HG03097 (cell line): ENCODE data around the gene LAMTOR5.
"Not testable (repeated sequence)": the region's sequence is repeated elsewhere in the genome, so short reads cannot be mapped to it uniquely, and the experiment has no call there.

Source experiments
- ATAC-seq: cut with Tn5 transposase; IDR thresholded peaks from one replicate; pipeline ENCODE4 v1.9.1; 2021; ENCODE audit not compliant: unreplicated experiment, low FRiP score

Gene LAMTOR5

DNA sequence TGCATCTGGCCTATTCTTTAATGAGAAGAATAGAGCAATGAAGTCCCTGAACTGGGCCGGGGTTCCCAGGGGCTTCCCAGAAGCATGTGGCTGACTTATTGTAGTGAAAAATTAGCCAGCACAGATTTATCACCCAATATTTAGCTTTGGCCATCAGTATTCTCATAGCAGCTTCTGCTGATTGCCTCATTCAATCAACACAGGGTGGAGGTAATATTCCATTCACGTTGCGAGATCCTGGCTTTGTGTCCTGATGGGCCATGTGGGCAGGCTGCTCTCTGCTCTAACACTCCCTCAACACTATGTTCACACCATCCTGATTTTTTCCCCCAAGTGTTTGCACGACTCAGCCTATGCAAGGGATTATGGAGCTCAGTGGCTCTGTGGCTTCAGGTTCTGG is 21.5 kb upstream of the LAMTOR5 start:
- no peak for ATAC-seq

DNA sequence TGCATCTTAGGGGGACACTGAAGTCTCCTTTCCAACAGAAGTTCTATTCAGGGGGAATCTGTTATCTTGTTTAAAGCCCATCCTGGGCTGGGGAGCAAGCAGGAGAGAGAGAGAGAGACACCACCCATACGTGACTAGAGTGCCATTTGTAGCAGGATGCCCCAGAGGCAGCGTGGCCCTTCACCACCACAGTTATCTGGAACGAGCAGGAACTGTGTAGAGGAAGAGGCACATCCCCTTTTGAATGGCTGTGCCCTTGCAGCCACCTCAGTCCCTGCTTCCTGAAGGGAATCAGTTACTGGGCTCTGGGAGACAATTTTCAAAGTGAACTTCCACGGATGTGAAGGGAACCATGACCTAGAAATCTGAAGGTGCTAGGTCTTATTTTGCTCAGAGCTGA is 19.4 kb upstream of the LAMTOR5 start:
- no peak for ATAC-seq

DNA sequence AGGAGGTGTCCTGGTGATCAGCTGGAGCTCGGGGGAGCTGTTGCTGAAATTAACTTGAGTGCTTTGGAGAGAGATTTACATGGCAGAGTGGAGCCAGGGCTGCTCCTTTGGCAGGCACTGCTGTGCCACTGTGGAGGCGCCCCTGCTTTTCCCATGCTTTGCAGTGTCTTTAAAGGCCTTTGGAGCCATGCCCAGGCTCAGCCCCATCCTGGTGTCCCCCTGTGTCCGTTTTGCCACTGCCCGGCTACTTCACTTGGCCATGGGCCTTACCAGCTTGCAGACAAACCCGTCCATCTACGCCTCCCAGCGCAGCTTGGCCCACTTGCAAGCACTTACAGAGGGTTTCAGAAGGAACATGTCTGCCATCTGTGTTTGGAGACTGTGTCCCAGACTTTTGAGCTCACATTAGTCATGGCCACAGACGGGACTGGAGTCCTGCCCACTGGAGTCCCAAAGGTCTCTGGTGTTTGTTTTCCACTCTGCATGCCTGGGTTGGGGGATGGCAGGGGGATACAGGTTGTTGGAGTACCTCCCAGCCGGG is 18.2 kb upstream of the LAMTOR5 start:
- no peak for ATAC-seq

DNA sequence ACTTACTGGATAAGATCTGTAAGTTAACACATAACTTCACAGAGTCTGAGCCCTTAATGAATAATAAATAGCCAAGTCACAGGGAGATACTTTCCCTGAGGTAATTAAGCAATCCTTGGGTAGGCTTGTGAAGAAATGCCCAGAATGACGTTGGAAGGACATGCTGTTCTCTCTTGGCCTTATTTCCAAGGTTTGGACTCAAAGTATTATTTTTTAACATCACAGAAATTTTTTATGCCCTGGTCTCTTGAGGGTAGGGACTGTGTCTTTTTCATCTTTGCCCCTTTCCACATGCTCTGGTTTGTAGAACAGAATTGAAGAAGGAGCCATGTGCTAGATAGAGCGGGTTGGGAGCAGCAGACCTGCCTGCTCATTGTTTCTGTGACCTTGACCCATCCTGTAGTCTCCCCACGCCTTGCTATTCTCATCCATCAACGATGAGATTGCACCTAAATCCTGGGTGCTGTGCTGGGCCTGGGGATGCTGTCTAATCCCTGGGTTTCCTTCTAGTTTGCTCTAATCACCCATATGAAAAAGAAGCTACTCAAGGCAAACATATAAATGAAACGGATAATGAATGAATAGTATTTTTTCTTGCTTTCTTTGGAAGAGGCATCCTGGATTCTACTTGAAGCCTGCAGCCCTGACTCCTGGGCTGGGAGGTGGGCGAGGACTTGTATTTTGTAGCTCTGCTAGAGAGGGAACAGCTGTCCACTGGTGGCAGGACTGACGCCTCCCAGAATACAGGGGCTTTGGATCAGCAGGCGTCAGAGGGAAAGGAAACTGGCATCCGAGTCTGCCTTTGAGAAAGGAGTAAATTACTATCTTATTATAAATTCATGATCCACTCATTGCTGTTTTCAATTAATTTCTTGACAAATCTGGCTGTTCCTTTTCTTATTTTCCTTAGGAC is 17.5 kb upstream of the LAMTOR5 start:
- no peak for ATAC-seq

DNA sequence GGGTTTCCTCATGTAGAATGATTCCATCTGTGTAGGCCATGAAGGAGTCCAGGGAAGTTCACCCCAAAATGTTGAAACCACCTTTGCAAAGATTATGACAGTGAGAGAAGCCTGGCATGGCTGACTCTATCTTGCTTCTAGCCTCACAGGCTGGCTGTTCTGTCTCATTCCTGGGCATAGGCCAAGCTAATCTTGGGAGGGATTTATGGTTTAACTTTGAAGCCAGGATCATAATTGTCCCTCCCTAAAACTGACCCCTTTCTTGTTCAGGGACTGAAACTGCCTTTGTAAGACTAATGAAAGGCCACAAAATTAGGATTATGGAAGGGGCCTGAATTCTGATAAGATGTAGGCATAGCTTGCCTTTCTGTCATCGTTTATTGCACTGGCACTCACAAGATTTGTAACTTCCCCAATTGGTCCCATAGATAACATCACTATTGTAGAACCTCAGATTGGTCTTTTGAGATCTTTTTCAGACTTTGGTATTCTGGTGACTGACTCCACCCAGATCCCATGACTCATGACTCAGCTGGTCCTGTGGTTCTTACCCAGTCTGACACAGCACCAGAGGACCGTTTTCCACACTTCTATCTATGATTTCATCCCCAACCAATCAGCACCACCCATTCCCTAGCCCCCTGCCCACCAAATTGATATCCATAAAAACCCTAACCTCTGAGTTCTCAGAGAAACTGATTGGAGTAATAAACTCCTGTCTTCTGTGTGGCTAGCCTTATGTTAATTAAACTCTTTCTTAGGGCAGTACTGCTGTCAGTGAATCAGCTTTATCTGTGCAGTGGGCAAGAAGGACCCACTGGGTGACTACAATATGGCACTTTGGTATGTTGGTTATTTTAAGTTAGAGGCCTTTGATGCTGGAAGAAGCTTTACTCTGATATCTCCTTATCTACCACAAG is 13.6 kb upstream of the LAMTOR5 start:
- no peak for ATAC-seq

DNA sequence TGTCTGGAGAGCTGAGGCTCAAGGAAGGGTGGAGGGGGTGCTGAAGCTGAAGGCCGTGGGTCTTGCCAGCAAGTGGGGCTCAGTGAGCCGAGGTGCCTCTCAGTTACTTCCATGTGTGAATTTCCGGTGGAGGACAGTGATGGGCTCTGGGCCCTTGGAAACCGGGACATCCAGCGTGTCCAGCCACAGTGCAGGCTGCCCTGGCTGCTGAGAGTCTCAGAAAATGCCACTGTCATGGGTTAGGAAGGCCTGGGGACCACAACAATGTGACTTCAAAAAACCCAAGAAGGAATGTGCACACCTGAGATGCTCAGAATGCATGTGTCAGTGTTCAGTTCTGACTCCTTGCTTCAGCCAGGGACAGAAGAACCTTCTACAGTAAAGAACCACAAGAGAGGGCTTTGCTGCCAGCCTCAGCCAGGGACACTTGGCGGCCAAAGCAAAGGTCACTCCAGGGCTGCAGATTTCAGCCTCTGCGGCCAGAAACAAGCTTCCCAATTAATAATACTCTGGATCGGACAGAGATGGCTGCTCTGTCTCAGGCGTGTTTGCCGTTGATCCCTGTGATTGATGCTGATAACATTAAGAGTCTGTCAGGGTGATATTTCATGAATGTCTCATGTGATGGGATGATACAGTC is 12.6 kb upstream of the LAMTOR5 start:
- no peak for ATAC-seq

DNA sequence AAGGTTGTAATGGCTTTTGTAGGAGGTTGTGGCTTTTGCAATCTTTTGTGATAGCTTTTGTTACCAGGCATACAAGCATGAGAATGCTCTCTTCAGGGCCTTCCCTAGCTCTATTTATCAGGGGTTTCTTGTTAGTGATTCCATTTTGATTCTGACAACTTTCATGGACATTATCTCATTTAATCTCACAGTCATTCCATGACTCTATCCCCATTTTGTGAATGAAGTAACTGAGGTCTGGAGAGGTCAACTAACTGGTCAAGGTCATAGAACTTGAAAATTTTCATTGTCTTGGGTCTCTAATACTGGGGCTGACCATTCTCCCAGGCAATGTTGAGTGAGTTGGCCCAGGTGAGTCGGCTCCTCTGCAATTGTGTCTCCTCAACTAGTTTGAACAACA is 11.2 kb upstream of the LAMTOR5 start:
- ATAC-seq = no peak

DNA sequence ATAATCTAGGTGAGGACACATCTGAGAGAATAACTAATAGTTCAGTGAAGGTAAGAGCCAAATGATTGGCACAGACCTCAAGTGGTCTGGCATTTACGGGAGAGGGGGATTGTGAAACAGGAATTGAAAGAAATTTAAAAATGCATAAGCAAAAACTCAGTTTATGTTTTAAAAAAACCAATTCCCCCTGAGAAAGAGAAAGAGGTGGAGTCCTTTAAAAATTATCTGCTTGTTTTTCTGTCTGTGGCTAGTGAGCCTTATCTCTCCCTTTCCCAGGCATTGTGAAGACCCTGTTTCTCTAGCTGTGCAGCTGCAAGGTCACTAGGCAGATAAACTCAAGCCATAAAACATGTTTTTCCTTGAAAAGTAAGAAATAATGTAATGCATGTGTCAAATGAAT is 5.6 kb upstream of the LAMTOR5 start:
- ATAC-seq = not testable (repeated sequence)

DNA sequence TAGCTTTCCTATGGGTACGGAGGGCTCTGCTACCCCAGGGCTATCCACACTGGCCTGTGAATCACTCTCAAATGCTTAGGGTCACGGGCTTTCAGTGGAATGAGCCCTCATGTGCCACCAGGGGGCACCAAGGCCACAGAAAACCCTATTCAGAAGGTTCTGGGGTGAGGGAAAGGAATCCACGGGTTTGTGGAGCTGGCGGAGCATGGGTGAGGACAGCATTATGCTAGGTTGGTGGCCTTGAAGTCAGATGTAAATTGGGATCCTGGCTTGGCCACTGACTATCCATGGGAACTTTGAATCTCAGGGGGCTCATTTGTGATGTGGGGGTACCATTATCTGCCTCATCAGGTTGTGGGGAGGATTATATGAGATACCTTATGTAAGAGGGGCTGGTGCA is 5.1 kb upstream of the LAMTOR5 start:
- no peak for ATAC-seq

DNA sequence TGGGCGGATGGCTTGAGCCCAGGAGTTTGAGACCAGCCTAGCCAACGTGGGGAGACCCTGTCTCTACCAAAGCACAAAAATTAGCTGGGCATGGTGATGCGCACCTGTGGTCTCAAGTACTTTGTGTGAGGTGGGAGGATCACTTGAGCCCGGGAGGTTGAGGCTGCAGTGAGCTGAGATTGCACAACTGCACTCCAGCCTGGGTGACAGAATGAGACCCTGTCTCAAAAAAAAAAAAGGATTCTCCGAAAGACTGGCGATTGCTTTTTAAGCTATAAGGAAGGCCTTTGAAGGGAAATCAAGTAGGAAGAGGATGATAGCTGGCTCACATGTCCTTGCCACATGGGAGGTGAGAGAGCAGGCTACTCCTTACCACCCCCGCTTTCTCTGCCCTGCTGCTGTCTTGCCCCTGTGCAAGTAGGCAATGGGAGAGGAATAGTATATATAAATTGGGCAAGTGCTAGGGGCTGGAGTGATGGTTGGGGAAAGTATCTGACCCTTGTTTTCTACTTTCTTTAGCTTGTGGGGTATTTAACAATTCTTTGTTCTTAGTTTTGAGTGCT is 3.8 kb upstream of the LAMTOR5 start:
- no peak for ATAC-seq

DNA sequence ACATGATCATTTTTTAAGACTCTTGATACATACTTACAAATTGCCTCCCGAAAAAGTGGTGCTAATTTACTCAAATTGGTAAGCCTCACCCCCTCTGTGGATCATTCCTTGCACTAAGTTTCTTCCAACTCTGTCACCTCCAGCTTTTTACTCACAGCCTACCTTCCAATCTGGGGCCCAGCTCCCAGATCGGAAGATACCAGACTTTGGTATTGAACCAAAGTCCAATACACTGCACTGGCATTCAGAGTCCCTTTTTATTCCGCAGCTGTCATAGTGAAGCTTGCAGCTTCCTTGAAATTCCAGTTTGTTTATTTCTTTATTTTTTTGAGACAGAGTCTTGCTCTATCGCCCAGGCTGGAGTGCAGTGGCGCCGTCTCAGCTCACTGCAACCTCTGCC is 1.8 kb upstream of the LAMTOR5 start:
- ATAC-seq = no peak

DNA sequence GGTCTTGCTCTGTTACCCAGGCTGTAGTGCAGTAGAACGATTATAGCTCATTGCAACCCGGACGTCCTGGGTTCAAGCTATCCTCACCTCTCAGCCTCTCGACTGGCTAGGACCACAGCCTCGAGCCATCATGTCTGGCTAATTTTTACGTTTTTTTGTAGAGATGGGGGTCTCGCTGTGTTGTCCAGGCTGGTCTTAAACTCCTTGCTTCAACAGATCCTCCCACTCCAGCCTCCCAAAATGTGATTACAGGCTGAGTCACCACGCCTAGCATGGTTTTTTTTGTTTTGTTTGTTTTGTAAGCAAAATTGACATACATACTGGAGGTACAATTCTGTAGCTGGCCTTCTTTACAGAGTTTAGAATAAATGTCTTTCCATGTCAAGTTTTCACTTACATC is 994 bp upstream of the LAMTOR5 start:
- no peak for ATAC-seq

DNA sequence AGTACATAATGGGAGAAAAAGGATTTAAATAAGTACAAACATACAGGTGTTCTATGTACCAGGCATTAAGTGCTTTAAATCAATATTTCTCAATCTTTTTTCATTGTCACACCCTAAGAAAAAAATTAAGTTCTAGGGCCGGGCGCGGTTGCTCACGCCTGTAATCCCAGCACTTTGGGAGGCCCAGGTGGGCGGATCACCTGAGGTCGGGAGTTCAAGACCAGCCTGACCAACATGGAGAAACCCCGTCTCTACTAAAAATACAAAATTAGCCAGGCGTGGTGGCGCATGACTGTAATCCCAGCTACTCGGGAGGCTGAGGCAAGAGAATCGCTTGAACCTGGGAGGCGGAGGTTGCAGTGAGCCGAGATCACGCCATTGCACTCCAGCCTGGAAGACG is 1.1 kb downstream of the LAMTOR5 start:
- not testable (repeated sequence) for ATAC-seq

DNA sequence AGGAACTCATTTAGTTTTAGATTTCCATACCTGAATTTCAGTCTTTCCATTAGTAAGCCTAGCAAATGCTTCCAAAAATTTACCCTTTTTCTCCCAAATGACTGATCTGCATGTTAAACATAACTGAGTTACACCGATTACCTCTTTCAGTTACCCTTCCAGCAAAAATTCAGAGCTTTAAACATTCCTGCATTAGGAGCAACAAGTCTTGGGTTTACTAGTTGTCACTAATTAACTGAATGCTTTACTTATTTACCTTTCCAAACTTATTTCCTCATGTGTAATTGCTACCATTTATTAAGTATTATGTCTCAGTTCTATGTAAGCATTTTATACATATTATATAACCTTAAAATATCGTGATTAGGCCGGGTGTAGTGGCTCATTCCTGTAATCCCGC is 3.1 kb downstream of the LAMTOR5 start:
- no peak for ATAC-seq

DNA sequence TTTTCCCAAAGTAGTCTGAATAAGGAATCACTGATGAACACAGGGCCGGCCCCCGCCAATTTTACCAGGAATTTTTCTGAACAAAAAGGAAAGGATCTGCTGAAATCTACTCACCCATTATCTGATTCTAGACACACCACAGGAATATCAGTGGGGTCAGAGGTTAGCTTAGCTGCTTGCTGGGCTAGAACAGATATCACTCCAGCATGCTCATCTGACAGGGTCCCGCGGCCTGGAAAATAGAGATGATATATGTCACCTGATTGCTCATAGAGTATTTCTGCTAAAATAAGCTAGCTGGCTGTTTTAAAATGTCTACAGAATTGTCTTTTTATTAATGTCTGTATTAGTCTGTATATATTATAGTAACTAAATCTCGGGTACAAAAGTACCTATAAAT is 3.7 kb downstream of the LAMTOR5 start:
- ATAC-seq = no peak

DNA sequence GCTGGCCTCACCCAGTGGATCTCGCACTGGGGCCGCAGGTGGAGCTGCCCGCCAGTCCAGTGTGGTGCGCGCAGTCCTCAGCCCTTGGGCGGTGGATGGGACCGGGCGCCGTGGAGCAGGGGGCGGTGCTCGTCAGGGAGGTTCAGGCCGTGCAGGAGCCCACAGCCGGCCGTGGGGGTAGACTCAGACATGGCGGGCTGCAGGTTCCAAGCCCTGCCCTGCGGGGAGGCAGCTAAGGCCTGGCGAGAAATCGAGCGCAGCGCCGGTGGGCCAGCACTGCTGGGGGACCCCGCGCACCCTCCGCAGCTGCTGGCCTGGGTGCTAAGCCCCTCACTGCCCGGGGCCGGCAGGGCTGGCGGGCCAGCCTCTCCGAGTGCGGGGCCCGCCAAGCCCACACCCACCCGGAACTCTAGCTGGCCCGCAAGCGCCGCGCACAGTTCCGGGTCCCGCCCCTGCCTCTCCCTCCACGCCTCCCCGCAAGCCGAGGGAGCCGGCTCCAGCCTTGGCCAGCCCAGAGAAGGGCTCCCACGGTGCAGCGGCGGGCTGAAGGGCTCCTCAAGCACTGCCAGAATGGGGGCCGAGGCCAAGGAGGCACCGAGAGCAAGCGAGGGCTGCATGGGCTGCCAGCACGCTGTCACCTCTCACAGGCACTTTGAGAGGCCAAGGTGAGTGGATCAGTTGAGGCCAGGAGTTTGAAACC is 11.1 kb downstream of the LAMTOR5 start:
- ATAC-seq = not testable (repeated sequence)

DNA sequence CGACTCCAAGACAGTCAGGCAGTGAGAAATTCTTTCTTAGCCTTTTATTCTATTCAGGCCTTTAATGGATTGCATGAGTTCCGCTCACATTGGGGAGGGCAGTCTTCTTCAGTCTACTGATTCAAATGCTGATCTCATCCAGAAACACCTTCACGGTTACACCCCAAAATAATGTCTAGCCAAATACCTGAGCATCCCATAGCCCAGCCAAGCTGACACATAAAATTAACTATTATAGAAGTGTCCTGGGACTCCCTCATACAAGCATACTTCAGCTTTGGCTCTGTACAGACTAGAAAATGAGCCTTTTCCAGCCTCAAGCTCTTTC is 13.0 kb downstream of the LAMTOR5 start:
- no peak for ATAC-seq

DNA sequence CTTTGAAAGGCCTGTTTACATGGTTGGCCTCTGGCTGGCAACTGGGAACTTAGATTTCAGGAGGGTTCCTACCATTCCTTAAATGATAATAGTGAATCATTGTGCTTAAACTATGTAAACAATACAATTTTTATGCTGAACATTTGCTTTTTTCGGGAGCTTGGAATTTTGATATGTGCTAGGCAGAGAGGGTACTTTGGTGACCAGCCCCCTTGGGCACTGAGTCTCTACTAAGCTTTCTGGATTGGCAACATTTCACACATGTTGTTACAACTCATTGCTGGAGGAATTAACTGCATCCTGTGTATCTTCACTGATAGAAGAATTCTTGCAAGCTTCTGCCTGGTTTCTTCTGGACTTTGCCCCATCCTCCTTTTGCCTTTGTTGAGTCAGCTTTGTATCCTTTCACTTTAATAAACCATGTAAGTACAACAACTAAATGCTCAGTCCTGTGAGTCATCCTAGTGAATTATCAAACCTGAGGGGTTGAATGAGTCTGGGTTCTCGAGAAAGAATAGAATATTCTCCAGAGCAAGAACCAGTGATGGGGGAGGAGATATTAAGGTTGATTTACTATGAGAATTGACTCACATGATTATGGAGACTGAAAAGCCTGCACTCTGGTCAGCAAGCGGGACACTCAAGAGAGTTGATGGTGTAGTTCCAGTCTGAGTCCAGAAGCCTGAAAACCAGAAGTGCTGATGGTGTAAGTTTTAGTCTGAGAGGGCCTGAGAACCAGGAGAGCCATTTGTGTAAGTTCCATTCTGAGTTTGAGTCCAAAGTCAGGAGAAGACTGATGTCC is 13.6 kb downstream of the LAMTOR5 start:
- ATAC-seq = no peak

DNA sequence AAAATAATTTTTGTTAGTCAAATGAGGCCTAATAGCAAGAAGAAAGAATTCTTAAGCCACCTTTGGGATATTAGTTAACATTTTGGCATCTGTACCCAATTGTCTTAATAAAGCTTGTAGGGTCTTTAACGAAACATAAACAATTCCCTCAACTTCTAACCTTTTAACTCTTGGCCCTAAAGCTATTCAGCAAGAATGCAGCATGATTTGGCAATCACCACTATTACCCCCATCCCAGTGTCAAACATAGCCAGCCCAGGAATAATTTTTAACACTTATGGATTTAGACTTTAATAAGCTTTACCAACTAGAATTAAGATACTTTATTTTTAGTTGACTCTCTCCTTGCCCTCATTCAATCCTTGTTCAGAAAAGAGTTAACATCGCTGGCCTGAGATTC is 14.2 kb downstream of the LAMTOR5 start:
- no peak for ATAC-seq
